Activated T-cell treated with anti-CD3 and anti-CD28 coated beads, Interleukin-2, amount 50 U/mL, for 4 hours (primary cell): ENCODE data around the gene ANKRD12. TPM values are rescaled to one million over a fixed set of nuclear protein-coding genes. Genes with fewer than 3 reads are reported as not detected.
"Not testable (repeated sequence)": the region's sequence is repeated elsewhere in the genome, so short reads cannot be mapped to it uniquely, and the experiment has no call there.

Source experiments
- ATAC-seq, 2 donors: fragments of 200-7000 bp; cut with Tn5 transposase; one replicate each; pipeline ENCODE4 v1.10.0; 2021
- DNase-seq: peaks from one replicate; pipeline ENCODE4 v3.0.0-alpha.2; 2020
- H3K27me3 Mint-ChIP-seq: one replicate; pipeline ENCODE4 v1.8.0; 2021; ENCODE audit warnings: low read depth, mixed read lengths
- H3K36me3 Mint-ChIP-seq: one replicate; pipeline ENCODE4 v1.8.0; 2022; ENCODE audit warnings: mixed read lengths; ENCODE audit not compliant: insufficient read depth
- H3K4me1 Mint-ChIP-seq: one replicate; pipeline ENCODE4 v1.8.0; 2021; ENCODE audit warnings: low read depth, mixed read lengths
- H3K4me3 Mint-ChIP-seq: one replicate; pipeline ENCODE4 v1.8.0; 2021; ENCODE audit warnings: mild to moderate bottlenecking, moderate library complexity, mixed read lengths
- H3K9me3 Mint-ChIP-seq: one replicate; pipeline ENCODE4 v1.8.0; 2021; ENCODE audit warnings: mixed read lengths
- total RNA-seq, 3 donors: library from RNA; stranded (reverse); gene quantifications; one replicate each; pipeline ENCODE4 v1.2.1, GENCODE V29; 2021

The ANKRD12 gene
- total RNA-seq, 3 donors from 2014 or later = 49.7 to 62.9 (median 57.7) TPM

- H3K4me3 Mint-ChIP-seq = no peak overlapping the region
- H3K4me1 Mint-ChIP-seq = peaks cover 81% of the 10 kb centered on the region
- no peaks in the 10 kb centered on the region for H3K27me3 Mint-ChIP-seq
Measured at GRCh38 chr18:9146224-9146623, 9.6 kb downstream of the ANKRD12 start.

GRCh38 chr18:9147440-9148202 lies 11.0 kb downstream of the ANKRD12 start:
- no peaks in the 10 kb centered on the region for H3K27me3 Mint-ChIP-seq
- peak overlapping the region; percentile 39 for H3K4me3 Mint-ChIP-seq
- DNase-seq (no peak), ATAC-seq (peak; percentile 46 to 57)
- peaks cover 80% of the 10 kb centered on the region for H3K4me1 Mint-ChIP-seq
- no peaks in the 10 kb centered on the region for H3K9me3 Mint-ChIP-seq
- H3K36me3 Mint-ChIP-seq = peaks cover 8% of the 10 kb centered on the region

More at GRCh38 chr18:9146224-9146623, 9.6 kb downstream of the ANKRD12 start:
- DNase-seq = no peak
- no peak for ATAC-seq
- peaks cover 11% of the 10 kb centered on the region for H3K36me3 Mint-ChIP-seq
- no peaks in the 10 kb centered on the region for H3K9me3 Mint-ChIP-seq

GRCh38 chr18:9148203-9148552 lies 11.6 kb downstream of the ANKRD12 start:
- DNase-seq (no peak), ATAC-seq (no peak)
- Mint-ChIP-seq H3K27me3 (no peaks in the 10 kb centered on the region), H3K4me1 (peaks cover 82% of the 10 kb centered on the region), H3K36me3 (peaks cover 7% of the 10 kb centered on the region), H3K4me3 (no peak overlapping the region), H3K9me3 (no peaks in the 10 kb centered on the region)

GRCh38 chr18:9150121-9150520 lies 13.5 kb downstream of the ANKRD12 start:
- DNase-seq (no peak), ATAC-seq (no peak)
- H3K4me3 Mint-ChIP-seq = no peak overlapping the region
- H3K27me3 Mint-ChIP-seq = no peaks in the 10 kb centered on the region
- H3K4me1 Mint-ChIP-seq = peaks cover 86% of the 10 kb centered on the region
- peaks cover 7% of the 10 kb centered on the region for H3K36me3 Mint-ChIP-seq
- H3K9me3 Mint-ChIP-seq = no peaks in the 10 kb centered on the region

- ATAC-seq (no peak), DNase-seq (no peak)
- H3K4me3 Mint-ChIP-seq = no peak overlapping the region
- H3K9me3 Mint-ChIP-seq = peaks cover 4% of the 10 kb centered on the region
- no peaks in the 10 kb centered on the region for H3K27me3 Mint-ChIP-seq
- H3K36me3 Mint-ChIP-seq = peaks cover 13% of the 10 kb centered on the region
- peaks cover 86% of the 10 kb centered on the region for H3K4me1 Mint-ChIP-seq
Measured at GRCh38 chr18:9153256-9153655, 16.7 kb downstream of the ANKRD12 start.

GRCh38 chr18:9156604-9157249 lies 20.1 kb downstream of the ANKRD12 start:
- Mint-ChIP-seq H3K4me1 (peaks cover 76% of the 10 kb centered on the region), H3K9me3 (peaks cover 4% of the 10 kb centered on the region), H3K4me3 (no peak overlapping the region), H3K36me3 (peaks cover 21% of the 10 kb centered on the region), H3K27me3 (no peaks in the 10 kb centered on the region)
- DNase-seq (no peak), ATAC-seq (peak; percentile 76 to 85)

GRCh38 chr18:9157806-9158205 lies 21.2 kb downstream of the ANKRD12 start:
- Mint-ChIP-seq H3K36me3 (peaks cover 30% of the 10 kb centered on the region), H3K27me3 (no peaks in the 10 kb centered on the region), H3K9me3 (peaks cover 12% of the 10 kb centered on the region), H3K4me1 (peaks cover 73% of the 10 kb centered on the region), H3K4me3 (peak overlapping the region; percentile 4)
- ATAC-seq = no peak
- no peak for DNase-seq

GRCh38 chr18:9160014-9160413 lies 23.4 kb downstream of the ANKRD12 start:
- no peaks in the 10 kb centered on the region for H3K27me3 Mint-ChIP-seq
- H3K4me1 Mint-ChIP-seq = peaks cover 66% of the 10 kb centered on the region
- DNase-seq (no peak), ATAC-seq (no peak)
- H3K9me3 Mint-ChIP-seq = peaks cover 27% of the 10 kb centered on the region
- H3K4me3 Mint-ChIP-seq = no peak overlapping the region
- H3K36me3 Mint-ChIP-seq = peaks cover 44% of the 10 kb centered on the region

GRCh38 chr18:9162663-9163062 lies 26.1 kb downstream of the ANKRD12 start:
- H3K27me3 Mint-ChIP-seq, H3K4me3 Mint-ChIP-seq, ATAC-seq, DNase-seq: not testable (repeated sequence)
- peaks cover 43% of the 10 kb centered on the region for H3K36me3 Mint-ChIP-seq
- peaks cover 53% of the 10 kb centered on the region for H3K4me1 Mint-ChIP-seq
- H3K9me3 Mint-ChIP-seq = peaks cover 27% of the 10 kb centered on the region

- not testable (repeated sequence) for DNase-seq, H3K27me3 Mint-ChIP-seq, H3K4me3 Mint-ChIP-seq, ATAC-seq
- peaks cover 40% of the 10 kb centered on the region for H3K36me3 Mint-ChIP-seq
- H3K4me1 Mint-ChIP-seq = peaks cover 53% of the 10 kb centered on the region
- H3K9me3 Mint-ChIP-seq = peaks cover 27% of the 10 kb centered on the region
Measured at GRCh38 chr18:9164149-9164548, 27.6 kb downstream of the ANKRD12 start.

- not testable (repeated sequence) for ATAC-seq, H3K4me3 Mint-ChIP-seq, DNase-seq, H3K27me3 Mint-ChIP-seq
- peaks cover 27% of the 10 kb centered on the region for H3K9me3 Mint-ChIP-seq
- peaks cover 63% of the 10 kb centered on the region for H3K4me1 Mint-ChIP-seq
- H3K36me3 Mint-ChIP-seq = peaks cover 49% of the 10 kb centered on the region
Measured at GRCh38 chr18:9165883-9166282, 29.3 kb downstream of the ANKRD12 start.

- not testable (repeated sequence) for H3K27me3 Mint-ChIP-seq, ATAC-seq, H3K9me3 Mint-ChIP-seq, H3K4me3 Mint-ChIP-seq, DNase-seq
- peaks cover 71% of the 10 kb centered on the region for H3K4me1 Mint-ChIP-seq
- H3K36me3 Mint-ChIP-seq = peaks cover 35% of the 10 kb centered on the region
Measured at GRCh38 chr18:9169515-9169914, 32.9 kb downstream of the ANKRD12 start.

- not testable (repeated sequence) for H3K27me3 Mint-ChIP-seq, DNase-seq, ATAC-seq, H3K9me3 Mint-ChIP-seq
- peaks cover 79% of the 10 kb centered on the region for H3K4me1 Mint-ChIP-seq
- peaks cover 29% of the 10 kb centered on the region for H3K36me3 Mint-ChIP-seq
- peak overlapping the region; percentile 5 for H3K4me3 Mint-ChIP-seq
Measured at GRCh38 chr18:9171919-9172318, 35.3 kb downstream of the ANKRD12 start.

- no peak for DNase-seq
- ATAC-seq = no peak
- Mint-ChIP-seq H3K36me3 (peaks cover 29% of the 10 kb centered on the region), H3K9me3 (no peaks in the 10 kb centered on the region), H3K4me1 (peaks cover 80% of the 10 kb centered on the region), H3K27me3 (no peaks in the 10 kb centered on the region), H3K4me3 (peak overlapping the region; percentile 8)
Measured at GRCh38 chr18:9172506-9173127, 36.0 kb downstream of the ANKRD12 start.
